ENCODE measurements around the gene KRTAP5-6. TPM values are rescaled to one million over a fixed set of nuclear protein-coding genes. Genes with fewer than 3 reads are reported as not detected.

Gene KRTAP5-6
- polyA plus RNA-seq, 1 donor (not counting 4 experiments of a cell fraction or from before 2014, with no cell fraction given), result not detected

DNA sequence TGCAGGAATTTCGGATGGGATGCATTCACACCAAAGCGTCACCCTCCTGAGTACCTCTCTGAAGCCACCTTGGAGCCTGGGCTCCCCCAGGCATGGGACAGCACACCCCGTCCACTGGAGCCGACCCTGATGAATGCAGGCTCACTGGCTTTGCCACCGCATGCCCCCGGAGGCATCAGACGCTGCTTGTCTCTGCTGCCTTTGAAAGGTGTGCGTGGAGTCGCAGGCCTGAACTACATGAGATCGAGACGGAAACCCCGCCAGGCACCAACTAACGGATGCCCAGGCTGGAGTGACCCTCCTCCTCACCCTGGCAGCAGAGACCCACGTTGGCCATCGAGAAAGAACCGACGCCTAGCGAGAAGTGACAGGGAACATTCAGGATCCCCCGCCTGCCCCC lies 45.0 kb upstream of the KRTAP5-6 start:
- Histone ChIP-seq H4K20me1 (ENCODE audit: control insufficient read depth, extremely low read depth, insufficient read depth, low read length) (no peaks in the 10 kb centered on the region), H3K9me1 (ENCODE audit: control insufficient read depth, extremely low read depth, insufficient read depth, low read length) (no peaks in the 10 kb centered on the region), H3K27ac (ENCODE audit: control insufficient read depth, insufficient read depth, low read length) (no peak overlapping the region), H3K9ac (ENCODE audit: control insufficient read depth, extremely low read depth, insufficient read depth, low read length) (no peak overlapping the region), H2AFZ (ENCODE audit: control insufficient read depth, low read length) (no peak overlapping the region), H3K4me1 (ENCODE audit: control insufficient read depth, extremely low read depth, insufficient read depth, low read length) (peaks cover 18% of the 10 kb centered on the region), H3K79me2 (ENCODE audit: control insufficient read depth, insufficient read depth, low read length) (no peaks in the 10 kb centered on the region), H3K4me3 (ENCODE audit: control insufficient read depth in 2 of 3, extremely low read depth in 1 of 3, insufficient read depth in 2 of 3, low read depth in 1 of 3, low read length in 3 of 3) (no peak overlapping the region), H3K9me3 (ENCODE audit: control insufficient read depth, low read depth, low read length) (no peaks in the 10 kb centered on the region), H3K4me2 (ENCODE audit: control insufficient read depth, extremely low read depth, insufficient read depth, low read depth, low read length) (no peak overlapping the region), H3K36me3 (ENCODE audit: control insufficient read depth in 2 of 2, extremely low read depth in 1 of 2, insufficient read depth in 2 of 2, low read length in 2 of 2) (no peaks in the 10 kb centered on the region), H3K27me3 (ENCODE audit: control insufficient read depth, extremely low read depth, insufficient read depth, low read length) (no peaks in the 10 kb centered on the region)
- no peak for DNase-seq (ENCODE audit: low read depth, low spot score)
- no peak for FAIRE-seq
- TF ChIP-seq EZH2 (IDR thresholded peaks at IDR 0.05; ENCODE audit: low read length) (no peak), CTCF (optimal IDR thresholded peaks at IDR 0.05 in 1 of 3, IDR thresholded peaks at IDR 0.05 in 1 of 3, conservative IDR thresholded peaks at IDR 0.05 in 1 of 3; ENCODE audit: extremely low read depth in 1 of 3, insufficient read depth in 2 of 3, low read length in 3 of 3) (no peak)
- dilution Hi-C loops (cut with MboI; ENCODE audit: extremely low pct_ligation_motif_present, low sequenced_read_pairs), result no loop called here

DNA sequence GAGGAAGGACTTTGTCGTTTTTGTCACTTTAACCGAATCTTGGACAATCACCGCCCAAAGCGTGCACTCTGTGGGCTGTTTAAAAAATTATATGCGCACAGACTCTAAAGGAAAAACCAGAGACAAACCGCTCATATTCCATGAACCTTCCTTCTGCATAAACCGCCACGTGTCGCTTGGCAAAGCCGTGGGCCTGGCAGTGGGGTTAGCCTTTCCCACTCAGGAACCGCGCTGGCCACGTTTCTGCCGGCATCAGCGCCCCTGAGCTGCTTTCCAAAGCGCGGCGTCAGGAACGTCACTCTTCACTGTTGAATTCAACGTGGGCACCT lies 44.6 kb upstream of the KRTAP5-6 start:
- H3K79me2 ChIP-seq (ENCODE audit: control insufficient read depth, insufficient read depth, low read length), result no peaks in the 10 kb centered on the region
- no peaks in the 10 kb centered on the region for H3K36me3 ChIP-seq (ENCODE audit: control insufficient read depth in 2 of 2, extremely low read depth in 1 of 2, insufficient read depth in 2 of 2, low read length in 2 of 2)
- H3K4me3 ChIP-seq (ENCODE audit: control insufficient read depth in 2 of 3, extremely low read depth in 1 of 3, insufficient read depth in 2 of 3, low read depth in 1 of 3, low read length in 3 of 3), result no peak overlapping the region
- FAIRE-seq (no peak), DNase-seq (ENCODE audit: low read depth, low spot score) (no peak)
- no peak for TF ChIP-seq EZH2 (IDR thresholded peaks at IDR 0.05; ENCODE audit: low read length)
- no peak overlapping the region for H2AFZ ChIP-seq (ENCODE audit: control insufficient read depth, low read length)
- no peak overlapping the region for H3K4me2 ChIP-seq (ENCODE audit: control insufficient read depth, extremely low read depth, insufficient read depth, low read depth, low read length)
- no peak overlapping the region for H3K27ac ChIP-seq (ENCODE audit: control insufficient read depth, insufficient read depth, low read length)
- peaks cover 18% of the 10 kb centered on the region for H3K4me1 ChIP-seq (ENCODE audit: control insufficient read depth, extremely low read depth, insufficient read depth, low read length)
- H3K9ac ChIP-seq (ENCODE audit: control insufficient read depth, extremely low read depth, insufficient read depth, low read length), result no peak overlapping the region
- no peaks in the 10 kb centered on the region for H3K9me3 ChIP-seq (ENCODE audit: control insufficient read depth, low read depth, low read length)
- H3K9me1 ChIP-seq (ENCODE audit: control insufficient read depth, extremely low read depth, insufficient read depth, low read length), result no peaks in the 10 kb centered on the region
- H3K27me3 ChIP-seq (ENCODE audit: control insufficient read depth, extremely low read depth, insufficient read depth, low read length), result no peaks in the 10 kb centered on the region
- dilution Hi-C loops (cut with MboI; ENCODE audit: extremely low pct_ligation_motif_present, low sequenced_read_pairs), result no loop called here
- H4K20me1 ChIP-seq (ENCODE audit: control insufficient read depth, extremely low read depth, insufficient read depth, low read length), result no peaks in the 10 kb centered on the region

DNA sequence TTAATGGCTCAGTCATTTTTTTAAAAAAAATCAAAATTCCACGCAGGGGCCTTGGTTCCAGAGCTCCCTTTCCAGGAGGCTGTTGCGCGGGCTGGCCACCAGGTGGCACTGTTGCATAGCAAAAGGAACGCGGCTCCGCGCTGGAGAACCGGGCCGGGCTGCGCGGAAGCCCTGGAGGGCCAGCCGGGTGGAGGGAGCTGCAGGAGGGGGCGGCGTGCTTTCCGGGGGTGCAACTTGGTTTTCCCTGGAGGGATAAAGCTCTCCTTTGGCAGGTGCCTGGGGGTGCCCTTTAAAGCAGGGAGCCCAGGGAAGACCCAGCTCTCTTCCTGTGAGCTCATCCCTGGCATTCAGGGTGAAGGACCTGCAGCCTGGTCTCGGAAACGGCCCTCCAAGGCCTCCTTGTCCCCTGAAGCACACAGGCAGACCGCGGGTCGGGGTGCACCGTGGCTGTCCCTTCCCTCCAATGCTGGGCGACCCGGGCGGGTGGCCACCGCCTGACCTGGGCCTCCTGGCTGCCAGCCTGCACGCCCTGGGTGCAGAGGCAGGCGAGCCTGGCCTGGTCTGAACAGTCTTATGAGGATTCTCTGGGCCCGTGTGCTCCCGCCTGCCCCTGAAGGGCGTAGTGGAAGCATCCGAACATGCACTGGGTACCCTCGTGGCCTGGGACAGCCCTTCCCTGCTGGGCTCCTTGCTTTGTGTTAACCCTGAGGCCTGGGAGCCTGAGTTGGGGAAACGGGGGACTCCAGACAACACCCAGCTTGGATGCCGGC lies 44.0 kb upstream of the KRTAP5-6 start:
- Histone ChIP-seq H3K4me3 (ENCODE audit: control insufficient read depth in 2 of 3, extremely low read depth in 1 of 3, insufficient read depth in 2 of 3, low read depth in 1 of 3, low read length in 3 of 3) (no peak overlapping the region), H3K9ac (ENCODE audit: control insufficient read depth, extremely low read depth, insufficient read depth, low read length) (no peak overlapping the region), H3K27me3 (ENCODE audit: control insufficient read depth, extremely low read depth, insufficient read depth, low read length) (no peaks in the 10 kb centered on the region), H3K9me1 (ENCODE audit: control insufficient read depth, extremely low read depth, insufficient read depth, low read length) (no peaks in the 10 kb centered on the region), H3K79me2 (ENCODE audit: control insufficient read depth, insufficient read depth, low read length) (no peaks in the 10 kb centered on the region), H3K27ac (ENCODE audit: control insufficient read depth, insufficient read depth, low read length) (no peak overlapping the region), H3K36me3 (ENCODE audit: control insufficient read depth in 2 of 2, extremely low read depth in 1 of 2, insufficient read depth in 2 of 2, low read length in 2 of 2) (no peaks in the 10 kb centered on the region), H3K4me1 (ENCODE audit: control insufficient read depth, extremely low read depth, insufficient read depth, low read length) (peaks cover 18% of the 10 kb centered on the region), H3K4me2 (ENCODE audit: control insufficient read depth, extremely low read depth, insufficient read depth, low read depth, low read length) (no peak overlapping the region), H3K9me3 (ENCODE audit: control insufficient read depth, low read depth, low read length) (no peaks in the 10 kb centered on the region), H4K20me1 (ENCODE audit: control insufficient read depth, extremely low read depth, insufficient read depth, low read length) (no peaks in the 10 kb centered on the region), H2AFZ (ENCODE audit: control insufficient read depth, low read length) (no peak overlapping the region)
- DNase-seq (ENCODE audit: low read depth, low spot score) (no peak), FAIRE-seq (peak; percentile 17)
- dilution Hi-C loops (cut with MboI; ENCODE audit: extremely low pct_ligation_motif_present, low sequenced_read_pairs), result no loop called here
- TF ChIP-seq CTCF (optimal IDR thresholded peaks at IDR 0.05 in 1 of 3, IDR thresholded peaks at IDR 0.05 in 1 of 3, conservative IDR thresholded peaks at IDR 0.05 in 1 of 3; ENCODE audit: extremely low read depth in 1 of 3, insufficient read depth in 2 of 3, low read length in 3 of 3) (peak; percentile 84 to 91 (median 84)), EZH2 (IDR thresholded peaks at IDR 0.05; ENCODE audit: low read length) (no peak)
